ENCODE data around the gene MICU1. TPM values are rescaled to one million over a fixed set of nuclear protein-coding genes. Genes with fewer than 3 reads are reported as not detected.

The MICU1 gene
- total RNA-seq, 6 experiments from 2014 or later = 54.7 to 62.7 (median 59.8) TPM

DNA sequence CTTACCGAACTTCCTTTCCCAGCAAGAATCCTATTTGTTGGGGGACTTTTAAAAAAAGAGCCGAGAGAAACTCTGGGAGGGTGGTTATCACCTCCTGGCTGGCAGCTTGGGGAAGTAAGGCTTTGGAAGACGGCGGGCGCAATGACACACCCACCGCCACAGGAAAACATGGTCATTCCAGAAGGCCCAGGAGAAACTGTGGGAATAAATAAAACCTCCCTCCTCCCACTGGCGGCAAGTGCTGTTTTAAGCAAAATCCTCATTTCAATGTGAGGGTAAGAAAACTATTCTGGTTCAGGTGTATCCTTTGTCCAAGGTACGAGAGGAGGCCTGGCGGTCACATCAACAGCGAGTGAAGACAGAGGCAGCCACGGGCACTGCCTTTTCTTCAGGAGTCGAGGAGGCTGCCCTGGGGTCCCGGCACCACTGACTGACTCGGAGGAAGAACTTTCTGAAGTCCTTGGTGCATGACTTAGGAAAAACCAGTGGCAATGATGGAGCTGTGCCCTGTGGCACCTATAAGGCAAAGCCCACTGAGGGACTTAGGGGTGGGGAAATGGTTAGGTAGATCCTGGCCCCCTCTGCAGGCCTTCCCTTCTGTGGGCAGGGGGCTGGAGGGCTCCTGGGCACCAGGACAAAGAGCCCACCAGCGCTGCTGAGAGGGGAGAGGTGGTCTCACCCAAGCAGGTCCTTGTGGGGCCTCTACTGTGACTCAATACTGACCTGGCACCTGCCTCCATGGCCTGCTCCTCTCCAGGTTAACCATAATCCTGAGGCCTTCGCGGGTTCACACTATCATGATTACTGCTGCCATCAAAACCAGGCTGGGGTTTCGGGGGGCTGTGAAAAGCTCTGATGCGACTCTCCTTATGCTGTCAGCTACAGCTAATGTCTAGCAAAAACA lies 292.5 kb downstream of the MICU1 start:
- no peak for DNase-seq
- H3K4me1 Mint-ChIP-seq (ENCODE audit: low read depth) = peaks cover 31% of the 10 kb centered on the region

DNA sequence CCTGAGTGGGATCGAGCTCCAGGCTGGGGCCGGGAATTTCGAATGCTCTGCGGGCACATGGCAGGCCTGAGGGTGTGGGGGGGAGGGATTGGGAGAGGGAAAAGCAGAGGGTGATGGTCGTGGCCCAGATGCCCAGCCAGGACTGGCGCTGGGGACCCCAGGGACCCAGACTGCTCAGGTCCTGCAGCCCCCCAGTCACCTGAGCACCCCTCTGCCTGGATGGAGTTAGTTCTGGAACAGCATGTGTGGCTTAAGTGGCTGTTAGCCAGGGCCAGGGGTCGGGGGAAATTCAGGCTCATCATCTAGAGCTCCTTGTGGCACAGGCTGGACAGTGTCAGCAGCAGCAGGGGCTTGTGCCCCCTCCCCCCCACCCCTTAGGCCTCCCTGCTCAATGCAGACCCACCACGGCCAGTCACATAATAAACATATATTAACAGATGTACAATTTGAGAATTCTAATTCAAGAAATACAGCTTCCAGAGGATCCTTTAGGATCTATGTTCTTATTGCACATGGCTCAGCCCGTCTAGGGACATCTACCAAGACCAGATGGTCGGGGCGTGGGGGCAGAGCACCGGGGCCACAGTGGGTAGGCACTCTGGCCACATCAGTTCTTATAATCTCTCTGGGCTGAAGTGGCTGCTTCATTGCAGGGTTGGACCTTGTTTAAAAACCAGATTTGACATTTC lies 293.3 kb downstream of the MICU1 start:
- Mint-ChIP-seq H3K27ac (no peak overlapping the region), H3K9me3 (no peaks in the 10 kb centered on the region), H3K4me3 (no peak overlapping the region), H3K4me1 (ENCODE audit: low read depth) (peaks cover 26% of the 10 kb centered on the region), H3K27me3 (ENCODE audit: insufficient read depth) (peaks cover 8% of the 10 kb centered on the region), H3K36me3 (ENCODE audit: low read depth) (peaks cover 13% of the 10 kb centered on the region)
- TF ChIP-seq, protein P1, sequence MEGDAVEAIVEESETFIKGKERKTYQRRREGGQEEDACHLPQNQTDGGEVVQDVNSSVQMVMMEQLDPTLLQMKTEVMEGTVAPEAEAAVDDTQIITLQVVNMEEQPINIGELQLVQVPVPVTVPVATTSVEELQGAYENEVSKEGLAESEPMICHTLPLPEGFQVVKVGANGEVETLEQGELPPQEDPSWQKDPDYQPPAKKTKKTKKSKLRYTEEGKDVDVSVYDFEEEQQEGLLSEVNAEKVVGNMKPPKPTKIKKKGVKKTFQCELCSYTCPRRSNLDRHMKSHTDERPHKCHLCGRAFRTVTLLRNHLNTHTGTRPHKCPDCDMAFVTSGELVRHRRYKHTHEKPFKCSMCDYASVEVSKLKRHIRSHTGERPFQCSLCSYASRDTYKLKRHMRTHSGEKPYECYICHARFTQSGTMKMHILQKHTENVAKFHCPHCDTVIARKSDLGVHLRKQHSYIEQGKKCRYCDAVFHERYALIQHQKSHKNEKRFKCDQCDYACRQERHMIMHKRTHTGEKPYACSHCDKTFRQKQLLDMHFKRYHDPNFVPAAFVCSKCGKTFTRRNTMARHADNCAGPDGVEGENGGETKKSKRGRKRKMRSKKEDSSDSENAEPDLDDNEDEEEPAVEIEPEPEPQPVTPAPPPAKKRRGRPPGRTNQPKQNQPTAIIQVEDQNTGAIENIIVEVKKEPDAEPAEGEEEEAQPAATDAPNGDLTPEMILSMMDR (IDR thresholded peaks at IDR 0.05) = no peak
- DNase-seq = no peak

More for the DNA sequence above, 292.5 kb downstream of the MICU1 start:
- Mint-ChIP-seq H3K9me3 (no peaks in the 10 kb centered on the region), H3K27ac (no peak overlapping the region), H3K4me3 (no peak overlapping the region), H3K27me3 (ENCODE audit: insufficient read depth) (peaks cover 8% of the 10 kb centered on the region), H3K36me3 (ENCODE audit: low read depth) (peaks cover 13% of the 10 kb centered on the region)
- TF ChIP-seq, protein P1 (IDR thresholded peaks at IDR 0.05) = no peak

DNA sequence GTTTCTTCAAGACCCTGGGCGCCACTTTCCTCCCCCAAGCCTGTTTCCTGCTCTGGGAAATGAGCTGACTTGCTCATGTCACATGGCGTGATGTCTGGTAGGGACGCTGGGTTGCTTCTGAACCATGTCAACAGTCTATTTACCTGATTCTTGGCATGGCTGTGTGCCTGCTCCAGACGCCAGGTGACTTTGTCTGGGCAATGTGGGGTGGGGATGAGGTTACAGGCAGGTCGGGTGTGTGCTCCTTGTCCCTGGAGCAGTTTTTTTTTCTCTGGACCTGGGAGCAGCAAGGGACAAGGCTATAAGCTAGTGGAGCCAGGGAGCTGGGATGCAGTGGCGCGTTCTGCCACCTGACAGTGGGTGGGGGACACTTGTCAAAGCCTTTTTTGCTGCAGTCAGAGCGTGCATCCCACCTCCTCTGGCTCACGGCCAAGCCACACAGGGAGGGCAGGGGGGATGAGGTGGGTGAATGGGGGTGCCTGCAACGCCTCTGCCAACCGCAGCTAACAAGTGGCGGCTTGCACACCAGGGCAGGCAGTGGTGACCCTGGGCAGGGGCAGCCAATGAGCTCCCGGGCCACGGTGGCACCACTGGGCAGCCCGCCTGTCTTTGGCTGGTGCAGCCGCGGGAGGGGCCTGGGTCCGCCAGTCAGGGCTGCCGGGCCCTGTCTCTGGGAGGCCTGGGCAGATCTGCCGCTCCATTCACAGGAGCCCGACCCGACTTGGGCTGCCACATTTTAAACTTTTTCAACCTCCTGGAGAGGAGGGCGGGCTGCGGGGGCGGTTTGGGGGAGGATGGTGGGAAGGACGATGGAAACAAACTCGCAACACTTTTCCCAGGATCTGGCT lies 294.1 kb downstream of the MICU1 start:
- no peak for DNase-seq
- peaks cover 10% of the 10 kb centered on the region for H3K36me3 Mint-ChIP-seq (ENCODE audit: low read depth)
- TF ChIP-seq, protein P1 (IDR thresholded peaks at IDR 0.05) = no peak; the same call in 1 of the 2 replicates
- no peak overlapping the region for H3K4me3 Mint-ChIP-seq
- H3K4me1 Mint-ChIP-seq (ENCODE audit: low read depth) = peaks cover 19% of the 10 kb centered on the region
- H3K27ac Mint-ChIP-seq = no peak overlapping the region
- H3K9me3 Mint-ChIP-seq = no peaks in the 10 kb centered on the region
- peaks cover 8% of the 10 kb centered on the region for H3K27me3 Mint-ChIP-seq (ENCODE audit: insufficient read depth)

DNA sequence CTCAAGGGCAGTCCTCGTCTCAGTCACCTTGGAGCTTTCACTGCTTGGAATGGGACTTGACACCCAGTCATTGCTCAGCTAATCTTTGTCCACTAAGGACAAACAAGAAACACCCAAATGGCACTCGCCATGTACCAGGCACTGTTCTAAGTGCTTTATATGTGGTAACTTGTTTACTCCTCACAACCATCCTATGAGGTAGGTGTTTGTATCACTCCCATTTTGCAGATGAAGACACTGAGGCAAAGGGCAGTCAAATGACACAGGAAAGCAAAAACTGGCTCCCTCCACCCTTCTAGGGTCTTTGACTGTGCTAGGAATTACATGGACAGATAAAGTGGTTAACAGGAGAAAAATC lies 295.8 kb downstream of the MICU1 start:
- TF ChIP-seq, protein P1 (IDR thresholded peaks at IDR 0.05) = no peak
- no peak for DNase-seq
- H3K4me3 Mint-ChIP-seq = no peak overlapping the region
- peaks cover 18% of the 10 kb centered on the region for H3K4me1 Mint-ChIP-seq (ENCODE audit: low read depth)
- peaks cover 8% of the 10 kb centered on the region for H3K27me3 Mint-ChIP-seq (ENCODE audit: insufficient read depth)
- no peak overlapping the region for H3K27ac Mint-ChIP-seq
- H3K9me3 Mint-ChIP-seq = no peaks in the 10 kb centered on the region
- peaks cover 10% of the 10 kb centered on the region for H3K36me3 Mint-ChIP-seq (ENCODE audit: low read depth)

DNA sequence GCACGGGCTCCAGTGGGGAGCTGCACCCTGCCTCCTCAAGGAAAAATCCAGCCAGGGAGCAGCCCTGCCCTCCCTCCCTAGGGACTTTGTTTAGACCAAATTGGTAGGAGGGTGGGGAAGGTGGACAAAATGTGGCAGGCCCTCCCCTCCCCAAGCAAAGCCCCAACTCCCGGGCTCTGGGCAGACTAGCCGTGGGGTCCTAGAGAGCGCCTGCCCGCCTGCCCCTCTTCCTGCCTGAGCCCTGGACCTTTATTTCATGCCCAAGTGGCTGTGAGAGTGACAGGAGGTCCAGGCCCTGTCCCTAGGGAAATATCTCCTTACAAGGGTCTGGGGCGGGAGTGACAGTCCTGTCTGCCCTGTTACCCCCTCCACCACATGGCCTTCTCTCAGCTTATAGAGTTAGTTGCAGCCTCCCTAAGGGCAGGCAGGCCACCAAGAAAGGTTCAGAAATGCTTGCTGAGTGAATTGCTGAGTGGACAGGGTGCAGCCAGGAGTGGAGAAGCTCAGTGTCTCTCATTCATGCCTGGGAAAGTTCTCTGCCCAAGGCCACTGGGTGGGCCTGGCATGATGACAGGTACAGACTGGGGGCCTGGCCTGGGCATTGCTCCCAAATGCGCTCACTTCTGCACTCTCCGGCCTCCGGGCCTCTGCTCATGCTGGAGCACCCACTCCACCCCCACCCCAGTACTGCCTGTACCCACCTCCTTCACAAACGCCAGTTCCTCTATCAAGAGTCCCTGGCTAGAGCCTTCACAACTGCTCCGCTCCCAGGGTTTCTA lies 296.4 kb downstream of the MICU1 start:
- no peak overlapping the region for H3K27ac Mint-ChIP-seq
- no peak overlapping the region for H3K4me3 Mint-ChIP-seq
- DNase-seq = no peak
- peaks cover 12% of the 10 kb centered on the region for H3K4me1 Mint-ChIP-seq (ENCODE audit: low read depth)
- no peaks in the 10 kb centered on the region for H3K9me3 Mint-ChIP-seq
- H3K36me3 Mint-ChIP-seq (ENCODE audit: low read depth) = peaks cover 9% of the 10 kb centered on the region
- peaks cover 8% of the 10 kb centered on the region for H3K27me3 Mint-ChIP-seq (ENCODE audit: insufficient read depth)
- TF ChIP-seq, protein P1 (IDR thresholded peaks at IDR 0.05) = no peak
